Measurements from ENCODE around the gene ORC6.

Gene ORC6

GRCh38 chr16:46736695-46737094 lies 47.2 kb downstream of the ORC6 start:
- no peaks in the 10 kb centered on the region for H4K20me1 ChIP-seq (ENCODE audit: insufficient read depth, low read length)
- no peak overlapping the region for H3K9ac ChIP-seq (ENCODE audit: low read length)
- no peak overlapping the region for H2AFZ ChIP-seq (ENCODE audit: low read length)
- H3K27ac ChIP-seq (ENCODE audit: low read length): no peak overlapping the region
- no peak for DNase-seq
- H3K4me1 ChIP-seq (ENCODE audit: low read length): 0 out of 2 replicates have a peak, but pooled peaks cover 3% of the 10 kb centered on the region
- no peaks in the 10 kb centered on the region for H3K79me2 ChIP-seq (ENCODE audit: low read length)
- TF ChIP-seq, protein P1, sequence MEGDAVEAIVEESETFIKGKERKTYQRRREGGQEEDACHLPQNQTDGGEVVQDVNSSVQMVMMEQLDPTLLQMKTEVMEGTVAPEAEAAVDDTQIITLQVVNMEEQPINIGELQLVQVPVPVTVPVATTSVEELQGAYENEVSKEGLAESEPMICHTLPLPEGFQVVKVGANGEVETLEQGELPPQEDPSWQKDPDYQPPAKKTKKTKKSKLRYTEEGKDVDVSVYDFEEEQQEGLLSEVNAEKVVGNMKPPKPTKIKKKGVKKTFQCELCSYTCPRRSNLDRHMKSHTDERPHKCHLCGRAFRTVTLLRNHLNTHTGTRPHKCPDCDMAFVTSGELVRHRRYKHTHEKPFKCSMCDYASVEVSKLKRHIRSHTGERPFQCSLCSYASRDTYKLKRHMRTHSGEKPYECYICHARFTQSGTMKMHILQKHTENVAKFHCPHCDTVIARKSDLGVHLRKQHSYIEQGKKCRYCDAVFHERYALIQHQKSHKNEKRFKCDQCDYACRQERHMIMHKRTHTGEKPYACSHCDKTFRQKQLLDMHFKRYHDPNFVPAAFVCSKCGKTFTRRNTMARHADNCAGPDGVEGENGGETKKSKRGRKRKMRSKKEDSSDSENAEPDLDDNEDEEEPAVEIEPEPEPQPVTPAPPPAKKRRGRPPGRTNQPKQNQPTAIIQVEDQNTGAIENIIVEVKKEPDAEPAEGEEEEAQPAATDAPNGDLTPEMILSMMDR (IDR thresholded peaks at IDR 0.05; ENCODE audit: low read length): no peak
- TF ChIP-seq EZH2phosphoT487 (IDR thresholded peaks at IDR 0.05; ENCODE audit: low read length): no peak
- TF ChIP-seq EZH2 (optimal IDR thresholded peaks at IDR 0.05; ENCODE audit: low read depth, low read length): no peak
- H3K9me3 ChIP-seq (replicated peaks; ENCODE audit: insufficient read depth, low read length): no peaks in the 10 kb centered on the region
- H3K4me3 ChIP-seq (ENCODE audit: low read length): no peak overlapping the region
- H3K36me3 ChIP-seq (replicated peaks; ENCODE audit: insufficient read depth, low read length): no peaks in the 10 kb centered on the region
- H3K27me3 ChIP-seq (replicated peaks; ENCODE audit: insufficient read depth, low read length): no peaks in the 10 kb centered on the region
- H3F3A ChIP-seq (ENCODE audit: insufficient read depth, low read length): no peaks in the 10 kb centered on the region
- no peaks in the 10 kb centered on the region for H3K9me2 ChIP-seq (replicated peaks; ENCODE audit: insufficient read depth, low read length)
- H3K4me2 ChIP-seq (ENCODE audit: low read depth, low read length): no peak overlapping the region

- no peaks in the 10 kb centered on the region for H3K27me3 ChIP-seq (replicated peaks; ENCODE audit: insufficient read depth, low read length)
- DNase-seq: no peak
- H3K4me3 ChIP-seq (ENCODE audit: low read length): no peak overlapping the region
- no peaks in the 10 kb centered on the region for H3K36me3 ChIP-seq (replicated peaks; ENCODE audit: insufficient read depth, low read length)
- H3K9me2 ChIP-seq (replicated peaks; ENCODE audit: insufficient read depth, low read length): no peaks in the 10 kb centered on the region
- no peak overlapping the region for H3K27ac ChIP-seq (ENCODE audit: low read length)
- H2AFZ ChIP-seq (ENCODE audit: low read length): no peak overlapping the region
- 0 out of 2 replicates have a peak, but pooled peaks cover 3% of the 10 kb centered on the region for H3K4me1 ChIP-seq (ENCODE audit: low read length)
- H3K4me2 ChIP-seq (ENCODE audit: low read depth, low read length): no peak overlapping the region
- no peaks in the 10 kb centered on the region for H4K20me1 ChIP-seq (ENCODE audit: insufficient read depth, low read length)
- TF ChIP-seq EZH2phosphoT487 (IDR thresholded peaks at IDR 0.05; ENCODE audit: low read length): no peak
- TF ChIP-seq, protein P1 (IDR thresholded peaks at IDR 0.05; ENCODE audit: low read length): no peak
- TF ChIP-seq EZH2 (optimal IDR thresholded peaks at IDR 0.05; ENCODE audit: low read depth, low read length): no peak
- no peaks in the 10 kb centered on the region for H3K9me3 ChIP-seq (replicated peaks; ENCODE audit: insufficient read depth, low read length)
- H3K79me2 ChIP-seq (ENCODE audit: low read length): no peaks in the 10 kb centered on the region
- H3K9ac ChIP-seq (ENCODE audit: low read length): no peak overlapping the region
- no peaks in the 10 kb centered on the region for H3F3A ChIP-seq (ENCODE audit: insufficient read depth, low read length)
Observed at GRCh38 chr16:46737621-46738214, 48.3 kb downstream of the ORC6 start.

DNA sequence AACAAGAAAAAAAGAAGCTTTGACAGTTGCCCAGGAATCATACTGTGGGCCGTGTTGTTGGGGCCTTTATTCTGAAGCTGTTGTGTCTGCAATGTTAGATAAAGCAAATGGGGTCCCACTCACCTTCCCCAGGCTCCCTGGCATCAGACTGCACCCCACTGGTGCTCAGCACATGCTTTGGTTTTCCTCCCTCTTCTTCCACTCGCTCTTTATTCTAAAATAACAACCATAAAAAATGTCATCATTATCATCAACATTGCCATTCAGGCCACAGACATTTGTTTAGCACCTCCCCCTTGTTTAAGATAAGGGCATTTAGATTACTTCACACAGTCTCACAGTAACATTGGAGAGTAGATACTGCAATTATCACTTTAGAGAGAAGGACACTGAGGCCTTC lies 50.5 kb downstream of the ORC6 start:
- H3K4me1 ChIP-seq (ENCODE audit: low read length): 0 out of 2 replicates have a peak, but pooled peaks cover 3% of the 10 kb centered on the region
- H3K36me3 ChIP-seq (replicated peaks; ENCODE audit: insufficient read depth, low read length): no peaks in the 10 kb centered on the region
- H3K9me3 ChIP-seq (replicated peaks; ENCODE audit: insufficient read depth, low read length): no peaks in the 10 kb centered on the region
- H3F3A ChIP-seq (ENCODE audit: insufficient read depth, low read length): no peaks in the 10 kb centered on the region
- H4K20me1 ChIP-seq (ENCODE audit: insufficient read depth, low read length): no peaks in the 10 kb centered on the region
- no peak overlapping the region for H3K4me2 ChIP-seq (ENCODE audit: low read depth, low read length)
- 0 out of 2 replicates have a peak overlapping the region, but pooled peaks have one; percentile 15 for H2AFZ ChIP-seq (ENCODE audit: low read length)
- no peaks in the 10 kb centered on the region for H3K27me3 ChIP-seq (replicated peaks; ENCODE audit: insufficient read depth, low read length)
- H3K9ac ChIP-seq (ENCODE audit: low read length): no peak overlapping the region
- H3K27ac ChIP-seq (ENCODE audit: low read length): no peak overlapping the region
- H3K4me3 ChIP-seq (ENCODE audit: low read length): no peak overlapping the region
- no peak for DNase-seq
- TF ChIP-seq EZH2phosphoT487 (IDR thresholded peaks at IDR 0.05; ENCODE audit: low read length) (no peak), EZH2 (optimal IDR thresholded peaks at IDR 0.05; ENCODE audit: low read depth, low read length) (no peak)
- TF ChIP-seq, protein P1 (IDR thresholded peaks at IDR 0.05; ENCODE audit: low read length): no peak
- H3K79me2 ChIP-seq (ENCODE audit: low read length): no peaks in the 10 kb centered on the region
- H3K9me2 ChIP-seq (replicated peaks; ENCODE audit: insufficient read depth, low read length): no peaks in the 10 kb centered on the region

All from MM.1S (cell line).